HepG2 (cell line): ENCODE results near the gene SCN9A.

Experiments
- NFKB2 ChIP-seq: sonication (generic); formaldehyde crosslinking; IDR thresholded peaks from 2 replicates; pipeline ENCODE4 v1.4.0; 2020; ENCODE audit warnings: missing genetic modification reagents, borderline replicate concordance
- TCF7L2 ChIP-seq: IDR thresholded peaks from 2 replicates; pipeline ENCODE4 v1.6.1; 2011; ENCODE audit warnings: mild to moderate bottlenecking, low read depth, low read length, moderate library complexity

DNA sequence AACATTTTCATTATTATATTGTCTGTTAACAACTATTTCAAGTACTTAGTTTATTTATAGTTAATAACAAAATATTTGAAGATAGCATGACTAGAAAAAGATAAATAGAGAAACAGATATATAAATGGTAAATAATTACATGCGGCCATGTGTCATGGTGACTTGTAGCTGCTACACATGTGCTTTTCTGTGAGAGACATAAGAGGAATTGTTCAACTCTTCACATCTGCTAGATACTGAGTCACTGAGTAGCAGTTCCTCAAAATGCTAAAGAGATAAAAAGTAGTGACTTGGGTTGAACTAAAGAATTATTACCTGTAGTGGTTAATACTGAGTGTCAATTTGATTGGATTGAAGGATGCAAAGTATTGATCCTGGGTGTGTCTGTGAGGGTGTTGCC, 37.5 kb upstream of the SCN9A start:
- TF ChIP-seq NFKB2: no peak
- TF ChIP-seq TCF7L2: no peak
